Measurements from ENCODE around the gene FBXL7. TPM values are rescaled to one million over a fixed set of nuclear protein-coding genes. Genes with fewer than 3 reads are reported as not detected.

The FBXL7 gene
- total and polyA plus RNA-seq, 2 experiments from 2014 or later = 4.5 to 15.2 TPM

DNA sequence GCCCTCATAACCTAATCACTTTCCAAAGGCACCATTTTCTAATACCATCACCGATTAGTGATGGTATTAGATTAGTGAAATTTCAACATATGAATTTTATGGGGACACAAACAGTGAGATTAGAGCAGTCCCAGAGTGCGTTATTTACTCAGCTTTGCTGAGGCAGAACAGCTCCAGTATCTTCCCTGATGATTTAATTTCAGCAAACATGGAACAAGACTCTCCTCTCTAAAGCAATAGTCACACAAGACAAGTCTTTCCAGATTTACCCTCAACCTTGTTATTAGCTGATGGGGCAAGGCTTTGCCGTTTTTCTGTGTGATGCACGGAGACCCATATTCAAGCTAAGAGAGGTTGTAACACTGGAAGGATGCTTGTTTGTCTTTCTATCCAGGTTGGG is 333.4 kb downstream of the FBXL7 start (continued):
- TF ChIP-seq, protein P1, sequence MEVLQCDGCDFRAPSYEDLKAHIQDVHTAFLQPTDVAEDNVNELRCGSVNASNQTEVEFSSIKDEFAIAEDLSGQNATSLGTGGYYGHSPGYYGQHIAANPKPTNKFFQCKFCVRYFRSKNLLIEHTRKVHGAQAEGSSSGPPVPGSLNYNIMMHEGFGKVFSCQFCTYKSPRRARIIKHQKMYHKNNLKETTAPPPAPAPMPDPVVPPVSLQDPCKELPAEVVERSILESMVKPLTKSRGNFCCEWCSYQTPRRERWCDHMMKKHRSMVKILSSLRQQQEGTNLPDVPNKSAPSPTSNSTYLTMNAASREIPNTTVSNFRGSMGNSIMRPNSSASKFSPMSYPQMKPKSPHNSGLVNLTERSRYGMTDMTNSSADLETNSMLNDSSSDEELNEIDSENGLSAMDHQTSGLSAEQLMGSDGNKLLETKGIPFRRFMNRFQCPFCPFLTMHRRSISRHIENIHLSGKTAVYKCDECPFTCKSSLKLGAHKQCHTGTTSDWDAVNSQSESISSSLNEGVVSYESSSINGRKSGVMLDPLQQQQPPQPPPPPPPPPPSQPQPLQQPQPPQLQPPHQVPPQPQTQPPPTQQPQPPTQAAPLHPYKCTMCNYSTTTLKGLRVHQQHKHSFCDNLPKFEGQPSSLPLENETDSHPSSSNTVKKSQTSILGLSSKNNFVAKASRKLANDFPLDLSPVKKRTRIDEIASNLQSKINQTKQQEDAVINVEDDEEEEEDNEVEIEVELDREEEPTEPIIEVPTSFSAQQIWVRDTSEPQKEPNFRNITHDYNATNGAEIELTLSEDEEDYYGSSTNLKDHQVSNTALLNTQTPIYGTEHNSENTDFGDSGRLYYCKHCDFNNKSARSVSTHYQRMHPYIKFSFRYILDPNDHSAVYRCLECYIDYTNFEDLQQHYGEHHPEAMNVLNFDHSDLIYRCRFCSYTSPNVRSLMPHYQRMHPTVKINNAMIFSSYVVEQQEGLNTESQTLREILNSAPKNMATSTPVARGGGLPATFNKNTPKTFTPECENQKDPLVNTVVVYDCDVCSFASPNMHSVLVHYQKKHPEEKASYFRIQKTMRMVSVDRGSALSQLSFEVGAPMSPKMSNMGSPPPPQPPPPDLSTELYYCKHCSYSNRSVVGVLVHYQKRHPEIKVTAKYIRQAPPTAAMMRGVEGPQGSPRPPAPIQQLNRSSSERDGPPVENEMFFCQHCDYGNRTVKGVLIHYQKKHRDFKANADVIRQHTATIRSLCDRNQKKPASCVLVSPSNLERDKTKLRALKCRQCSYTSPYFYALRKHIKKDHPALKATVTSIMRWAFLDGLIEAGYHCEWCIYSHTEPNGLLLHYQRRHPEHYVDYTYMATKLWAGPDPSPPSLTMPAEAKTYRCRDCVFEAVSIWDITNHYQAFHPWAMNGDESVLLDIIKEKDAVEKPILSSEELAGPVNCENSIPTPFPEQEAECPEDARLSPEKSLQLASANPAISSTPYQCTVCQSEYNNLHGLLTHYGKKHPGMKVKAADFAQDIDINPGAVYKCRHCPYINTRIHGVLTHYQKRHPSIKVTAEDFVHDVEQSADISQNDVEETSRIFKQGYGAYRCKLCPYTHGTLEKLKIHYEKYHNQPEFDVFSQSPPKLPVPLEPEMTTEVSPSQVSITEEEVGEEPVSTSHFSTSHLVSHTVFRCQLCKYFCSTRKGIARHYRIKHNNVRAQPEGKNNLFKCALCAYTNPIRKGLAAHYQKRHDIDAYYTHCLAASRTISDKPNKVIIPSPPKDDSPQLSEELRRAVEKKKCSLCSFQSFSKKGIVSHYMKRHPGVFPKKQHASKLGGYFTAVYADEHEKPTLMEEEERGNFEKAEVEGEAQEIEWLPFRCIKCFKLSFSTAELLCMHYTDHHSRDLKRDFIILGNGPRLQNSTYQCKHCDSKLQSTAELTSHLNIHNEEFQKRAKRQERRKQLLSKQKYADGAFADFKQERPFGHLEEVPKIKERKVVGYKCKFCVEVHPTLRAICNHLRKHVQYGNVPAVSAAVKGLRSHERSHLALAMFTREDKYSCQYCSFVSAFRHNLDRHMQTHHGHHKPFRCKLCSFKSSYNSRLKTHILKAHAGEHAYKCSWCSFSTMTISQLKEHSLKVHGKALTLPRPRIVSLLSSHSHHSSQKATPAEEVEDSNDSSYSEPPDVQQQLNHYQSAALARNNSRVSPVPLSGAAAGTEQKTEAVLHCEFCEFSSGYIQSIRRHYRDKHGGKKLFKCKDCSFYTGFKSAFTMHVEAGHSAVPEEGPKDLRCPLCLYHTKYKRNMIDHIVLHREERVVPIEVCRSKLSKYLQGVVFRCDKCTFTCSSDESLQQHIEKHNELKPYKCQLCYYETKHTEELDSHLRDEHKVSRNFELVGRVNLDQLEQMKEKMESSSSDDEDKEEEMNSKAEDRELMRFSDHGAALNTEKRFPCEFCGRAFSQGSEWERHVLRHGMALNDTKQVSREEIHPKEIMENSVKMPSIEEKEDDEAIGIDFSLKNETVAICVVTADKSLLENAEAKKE (CRISPR knock-in tag; IDR thresholded peaks at IDR 0.05) = no peak
- TF ChIP-seq ZNF331 (CRISPR knock-in tag; IDR thresholded peaks at IDR 0.05; ENCODE audit: low read depth) = no peak

DNA sequence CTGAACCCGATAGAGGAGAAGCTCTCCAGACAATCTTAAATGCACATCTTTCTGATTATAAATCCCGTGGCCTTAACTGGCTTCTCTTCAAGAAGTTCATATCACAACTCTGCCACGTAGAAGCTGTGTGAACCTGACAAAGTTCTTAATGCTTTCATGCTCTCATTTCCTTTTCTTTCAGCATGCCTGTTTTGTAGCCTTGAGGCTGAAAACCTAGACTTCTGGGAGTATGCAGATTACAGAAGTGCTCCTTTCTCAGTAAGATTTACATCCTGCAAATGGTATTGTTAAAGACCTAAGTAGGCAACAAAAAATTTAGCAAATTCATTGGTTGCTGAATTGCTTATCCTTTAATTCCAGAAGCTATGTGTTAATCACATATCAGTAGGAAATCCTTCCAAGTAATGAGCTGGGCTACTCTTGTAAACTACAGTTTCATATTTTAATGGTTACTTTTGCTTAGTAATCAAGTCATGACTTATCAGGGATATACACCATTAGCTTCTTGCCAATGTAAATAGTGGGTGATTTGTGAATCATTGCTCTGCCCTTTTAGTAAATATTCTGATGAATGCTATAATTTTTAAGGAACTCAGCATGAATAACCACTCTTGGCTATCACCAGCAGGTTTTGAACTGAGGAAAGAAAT is 334.7 kb downstream of the FBXL7 start:
- peak overlapping the region; percentile 33; the same call in 1 of the 2 replicates for H3K27ac ChIP-seq (ENCODE audit: low read depth)
- Mint-ChIP-seq H3K9me3 (no peaks in the 10 kb centered on the region), H3K36me3 (ENCODE audit: low read depth) (no peaks in the 10 kb centered on the region), H3K27me3 (ENCODE audit: insufficient read depth, low read depth, poor library complexity) (peaks cover 2% of the 10 kb centered on the region), H3K4me1 (peaks cover 18% of the 10 kb centered on the region), H3K27ac (peak overlapping the region; percentile 18), H3K4me3 (no peak overlapping the region)
- H3K9me2 ChIP-seq (ENCODE audit: insufficient read depth) = 0 out of 2 replicates have a peak, but pooled peaks cover 4% of the 10 kb centered on the region
- ATAC-seq (no peak), DNase-seq (ENCODE audit: low spot score) (peak; percentile 19)
- H2AFZ ChIP-seq = no peak overlapping the region
- H3F3A ChIP-seq (replicated peaks; ENCODE audit: low read depth) = no peaks in the 10 kb centered on the region
- H4K20me1 ChIP-seq (replicated peaks; ENCODE audit: insufficient read depth) = no peaks in the 10 kb centered on the region
- H3K79me2 ChIP-seq (replicated peaks; ENCODE audit: insufficient read depth) = no peaks in the 10 kb centered on the region; the same call in 1 of the 2 replicates
- H3K27me3 ChIP-seq (ENCODE audit: insufficient read depth) = no peaks in the 10 kb centered on the region
- H3K36me3 ChIP-seq (ENCODE audit: insufficient read depth) = no peaks in the 10 kb centered on the region
- H3K4me1 ChIP-seq (ENCODE audit: insufficient read depth) = peaks cover 18% of the 10 kb centered on the region
- no peak overlapping the region for H3K4me3 ChIP-seq
- peak overlapping the region; percentile 30 for H3K4me2 ChIP-seq
- TF ChIP-seq ZNF331 (CRISPR knock-in tag; IDR thresholded peaks at IDR 0.05; ENCODE audit: low read depth) = no peak
- TF ChIP-seq, protein P2, sequence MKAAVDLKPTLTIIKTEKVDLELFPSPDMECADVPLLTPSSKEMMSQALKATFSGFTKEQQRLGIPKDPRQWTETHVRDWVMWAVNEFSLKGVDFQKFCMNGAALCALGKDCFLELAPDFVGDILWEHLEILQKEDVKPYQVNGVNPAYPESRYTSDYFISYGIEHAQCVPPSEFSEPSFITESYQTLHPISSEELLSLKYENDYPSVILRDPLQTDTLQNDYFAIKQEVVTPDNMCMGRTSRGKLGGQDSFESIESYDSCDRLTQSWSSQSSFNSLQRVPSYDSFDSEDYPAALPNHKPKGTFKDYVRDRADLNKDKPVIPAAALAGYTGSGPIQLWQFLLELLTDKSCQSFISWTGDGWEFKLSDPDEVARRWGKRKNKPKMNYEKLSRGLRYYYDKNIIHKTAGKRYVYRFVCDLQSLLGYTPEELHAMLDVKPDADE (IDR thresholded peaks at IDR 0.05) = no peak
- TF ChIP-seq EZH2 (IDR thresholded peaks at IDR 0.05; ENCODE audit: low read depth, unreplicated experiment) = no peak
- TF ChIP-seq, protein P1 (CRISPR knock-in tag; IDR thresholded peaks at IDR 0.05) = no peak
- TF ChIP-seq NANOG (IDR thresholded peaks at IDR 0.05; ENCODE audit: borderline replicate concordance) = no peak
